Medulla oblongata (tissue), 1 donor: Measurements from ENCODE around the gene ACAT2.
"Not testable (repeated sequence)": the region's sequence is repeated elsewhere in the genome, so short reads cannot be mapped to it uniquely, and the experiment has no call there.

ENCODE experiments used
- DNase-seq: peaks from one replicate; pipeline ENCODE4 v3.0.0-alpha.2; 2015; ENCODE audit errors: extremely low spot score

The ACAT2 gene

GRCh38 chr6:159809149-159809548, 47.3 kb downstream of the ACAT2 start:
- no peak for DNase-seq

DNA sequence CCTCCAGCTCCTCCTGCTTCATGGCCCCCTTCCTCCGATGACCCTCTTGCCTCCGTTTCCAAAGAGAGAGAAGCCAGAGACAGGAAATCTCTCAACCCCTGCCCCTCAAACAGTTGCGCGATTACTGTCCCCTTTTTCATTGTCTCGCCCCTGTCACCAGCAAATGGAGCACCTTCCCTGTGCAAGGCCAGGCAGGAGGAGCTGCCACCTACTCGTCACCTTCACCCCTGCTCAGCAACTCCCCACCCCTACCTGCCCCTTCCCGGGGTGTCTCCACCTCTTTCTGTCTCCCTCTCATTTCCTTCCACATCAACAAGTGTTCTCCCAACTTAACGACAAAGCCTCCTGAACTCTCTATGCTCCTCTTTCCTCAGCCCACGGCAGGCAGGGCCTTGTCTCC, 51.9 kb downstream of the ACAT2 start:
- no peak for DNase-seq

- no peak for DNase-seq
These were observed 53.6 kb downstream of the ACAT2 start for GRCh38 chr6:159815410-159815809.

DNA sequence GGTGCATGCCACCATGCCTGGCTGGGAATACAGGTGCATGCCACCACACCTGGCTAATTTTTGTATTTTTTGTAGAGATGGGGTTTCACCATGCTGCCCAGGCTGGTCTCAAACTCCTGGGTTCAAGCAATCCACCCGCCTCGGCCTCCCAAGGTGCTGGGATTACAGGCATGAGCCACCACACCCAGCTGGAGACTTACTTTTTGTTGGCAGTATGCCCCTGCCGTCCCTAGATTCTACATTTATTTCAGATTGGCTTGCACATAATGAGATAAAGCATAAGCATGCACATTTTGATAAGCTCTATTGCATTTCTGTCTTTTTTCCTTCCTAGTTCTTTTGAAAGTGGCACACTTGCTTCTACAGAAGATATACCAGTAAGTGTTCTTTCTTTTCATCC, 54.9 kb downstream of the ACAT2 start:
- not testable (repeated sequence) for DNase-seq

DNA sequence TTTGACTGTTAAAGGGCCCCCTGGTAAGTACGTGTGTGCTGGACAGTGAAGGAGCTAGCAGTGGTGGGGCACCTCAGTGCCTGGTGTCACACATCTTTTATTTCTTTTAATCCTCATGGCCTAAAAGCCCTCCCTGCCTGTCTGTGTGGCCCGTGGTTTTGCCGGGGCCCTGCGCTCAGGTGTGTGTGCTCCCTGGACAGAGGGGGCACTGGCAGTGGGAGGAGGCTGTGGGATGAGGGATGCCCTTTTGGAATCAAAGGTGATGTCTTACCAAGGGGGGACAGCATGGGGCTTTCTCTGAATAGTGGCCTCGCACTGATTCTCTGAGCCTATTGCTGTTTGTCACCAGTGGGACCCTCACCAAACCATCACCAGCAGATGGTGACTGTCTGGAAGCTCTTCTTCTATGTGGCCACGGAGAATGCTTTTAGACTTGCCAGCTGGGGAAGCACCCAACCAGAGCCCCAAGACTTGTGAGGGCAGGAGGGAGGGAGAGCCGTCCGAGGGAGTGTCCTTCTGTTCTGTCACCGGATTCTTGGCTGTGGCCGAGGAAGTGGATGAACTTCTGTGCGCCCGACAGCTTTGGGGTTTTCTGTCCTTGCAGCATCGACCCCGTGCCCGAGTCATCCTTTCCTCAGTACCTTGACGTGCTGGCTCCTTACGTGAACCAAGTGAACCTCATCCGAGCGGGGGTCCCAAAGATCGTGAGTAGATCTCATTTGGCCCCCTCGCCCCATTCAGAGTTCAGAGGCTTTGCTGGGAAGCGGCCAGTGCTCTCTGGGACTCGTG, 56.3 kb downstream of the ACAT2 start:
- DNase-seq, result no peak

- DNase-seq, result no peak
These were observed 57.3 kb downstream of the ACAT2 start for GRCh38 chr6:159819098-159819497.

DNA sequence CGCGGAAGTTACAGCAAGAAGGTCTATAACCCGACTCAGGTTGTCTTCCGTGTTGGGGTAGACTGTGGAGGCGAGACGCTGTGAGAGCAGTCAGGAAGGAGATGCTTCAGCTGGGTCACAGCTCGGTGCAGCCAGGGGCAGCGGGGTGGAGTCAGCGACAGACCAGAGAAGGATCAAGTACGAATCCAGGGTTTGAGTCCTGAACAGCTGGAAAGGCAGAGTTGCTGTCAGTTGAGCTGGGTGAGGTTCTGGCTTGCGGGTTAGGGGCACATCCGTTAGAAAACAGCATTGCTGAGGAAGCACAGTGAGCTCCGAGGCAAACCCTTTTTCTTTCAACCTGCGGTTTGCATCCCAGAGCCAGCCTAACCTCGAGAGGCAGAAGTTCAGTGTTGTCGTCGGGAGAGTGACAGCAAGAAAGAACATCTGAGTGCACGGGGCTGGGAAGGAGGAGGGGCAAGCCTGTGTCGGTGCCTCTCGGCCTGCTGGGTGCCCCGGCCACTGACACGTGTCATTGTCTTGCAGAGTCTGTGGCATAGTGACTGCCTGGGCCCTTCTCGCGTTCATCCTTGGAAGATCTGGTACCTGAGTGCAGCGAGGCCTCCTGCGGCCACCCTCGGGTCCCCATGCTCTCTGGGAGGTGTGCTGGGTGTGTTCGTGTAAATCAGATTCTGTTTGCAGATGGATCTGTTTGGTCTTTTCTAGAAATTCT, 58.2 kb downstream of the ACAT2 start:
- no peak for DNase-seq

GRCh38 chr6:159821122-159821521, 59.3 kb downstream of the ACAT2 start:
- no peak for DNase-seq

GRCh38 chr6:159821726-159822125, 59.9 kb downstream of the ACAT2 start:
- DNase-seq, result no peak

- DNase-seq, result no peak
These were observed 62.1 kb downstream of the ACAT2 start for GRCh38 chr6:159823953-159824352.

DNA sequence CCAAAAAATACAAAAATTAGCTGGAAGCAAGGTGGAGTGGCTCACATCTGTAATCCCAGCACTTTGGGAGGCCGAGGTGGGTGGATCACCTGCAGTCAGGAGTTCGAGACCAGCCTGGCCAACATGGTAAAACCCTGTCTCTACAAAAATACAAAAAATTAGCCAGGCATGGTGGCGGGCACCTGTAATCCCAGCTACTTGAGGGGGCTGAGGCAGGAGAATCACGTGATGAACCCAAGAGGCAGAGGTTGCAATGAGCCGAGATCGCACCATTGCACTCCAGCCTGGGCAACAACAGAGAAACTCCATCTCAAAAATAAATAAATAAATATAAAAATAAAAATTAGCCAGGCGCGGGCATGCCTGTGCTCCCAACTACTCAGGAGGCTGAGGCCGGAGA, 62.8 kb downstream of the ACAT2 start:
- not testable (repeated sequence) for DNase-seq

DNA sequence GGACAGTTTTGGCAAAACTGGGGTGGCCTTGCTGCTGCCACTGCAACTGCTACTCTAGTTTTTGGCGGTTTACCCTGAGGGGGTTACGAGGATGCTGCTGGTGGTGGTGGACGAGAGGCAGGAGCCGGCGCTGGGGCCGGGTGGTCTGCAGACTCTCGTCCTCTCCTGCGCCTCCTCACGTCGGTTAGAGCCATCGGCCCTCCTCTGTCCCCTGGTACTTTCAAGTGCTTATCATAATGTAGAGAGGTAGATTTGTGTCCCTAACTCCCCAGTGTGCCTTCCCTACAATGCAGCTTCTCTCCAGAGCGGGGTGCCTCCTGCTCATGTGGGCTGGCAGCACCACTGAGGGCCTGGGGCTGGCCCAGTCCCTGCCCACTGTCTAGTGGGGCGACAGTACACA, 64.2 kb downstream of the ACAT2 start:
- DNase-seq, result no peak

DNA sequence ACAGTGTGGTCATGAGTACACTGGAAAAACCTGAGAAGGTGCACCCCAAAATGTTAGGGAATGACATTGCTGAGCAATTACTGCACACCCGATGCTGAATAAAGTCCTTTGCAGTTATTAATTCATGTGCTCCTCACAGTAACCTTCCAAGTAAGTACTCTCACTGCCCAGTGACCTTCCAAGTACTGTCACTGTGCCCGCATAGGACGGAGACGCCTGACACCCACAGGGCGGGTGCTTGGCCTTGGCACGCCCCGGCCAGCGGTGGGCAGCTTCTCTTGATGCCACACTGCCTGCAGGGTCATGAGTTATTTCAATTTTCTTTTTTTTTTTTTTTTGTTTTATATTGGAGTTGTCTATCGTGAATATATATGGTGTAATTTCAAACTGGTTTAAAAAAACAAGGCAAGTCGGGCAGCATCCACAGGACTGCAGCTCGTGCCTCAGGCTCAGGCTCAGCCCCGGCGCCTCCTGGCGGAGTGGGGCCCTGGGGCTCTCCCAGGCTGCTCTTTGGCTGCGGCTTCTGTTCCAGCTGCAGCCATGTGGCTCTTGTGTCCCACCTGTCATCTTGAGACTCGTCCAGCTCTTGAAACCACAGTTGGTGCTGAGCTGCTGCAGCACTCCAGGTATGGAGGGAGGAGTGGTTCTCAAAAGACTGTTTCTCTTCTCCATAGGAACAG, 65.3 kb downstream of the ACAT2 start:
- no peak for DNase-seq

GRCh38 chr6:159828074-159828473, 66.2 kb downstream of the ACAT2 start:
- no peak for DNase-seq
